HepG2 (cell line): ENCODE measurements around the gene ELAPOR1. TPM values are rescaled to one million over a fixed set of nuclear protein-coding genes. Genes with fewer than 3 reads are reported as not detected.

Experiments used
- DNMT3B ChIP-seq: conservative IDR thresholded peaks from 2 replicates; pipeline ENCODE4 v1.6.1; 2016; ENCODE audit warnings: missing biosample characterization, control low read depth
- JDP2 ChIP-seq: sonication (generic); formaldehyde crosslinking; IDR thresholded peaks from 2 replicates; pipeline ENCODE4 v1.8.1; 2022; ENCODE audit warnings: missing genetic modification reagents, borderline replicate concordance
- KDM2A ChIP-seq: sonication (generic); formaldehyde crosslinking; IDR thresholded peaks from 2 replicates; pipeline ENCODE4 v1.4.0; 2020; ENCODE audit warnings: low read depth, missing genetic modification reagents, borderline replicate concordance
- LCORL ChIP-seq, 2 experiments: fragments of 450-650 bp in 1 of 2; sonication (generic) in 1 of 2; formaldehyde crosslinking in 1 of 2; IDR thresholded peaks; 2 replicates each; pipeline versions ENCODE4 v1.5.0 to v1.6.1; 2017 to 2020; ENCODE audit warnings: antibody characterized with exemption in 1 of 2, missing genetic modification reagents in 1 of 2
- MED1 ChIP-seq: sonication (generic); formaldehyde crosslinking; IDR thresholded peaks from 2 replicates; pipeline ENCODE4 v1.4.0; 2020; ENCODE audit warnings: missing genetic modification reagents
- NFKB2 ChIP-seq: sonication (generic); formaldehyde crosslinking; IDR thresholded peaks from 2 replicates; pipeline ENCODE4 v1.4.0; 2020; ENCODE audit warnings: missing genetic modification reagents, borderline replicate concordance
- NR2F2 ChIP-seq: IDR thresholded peaks from 2 replicates; pipeline ENCODE4 v1.6.1; 2012; ENCODE audit warnings: low read depth, inconsistent platforms, borderline replicate concordance
- PLRG1 ChIP-seq: fragments of 450-650 bp; conservative IDR thresholded peaks from 2 replicates; pipeline ENCODE4 v1.6.1; 2016
- RELA ChIP-seq: sonication (generic); formaldehyde crosslinking; IDR thresholded peaks from 2 replicates; pipeline ENCODE4 v1.4.0; 2020; ENCODE audit warnings: missing genetic modification reagents
- SATB2 ChIP-seq: sonication (generic); formaldehyde crosslinking; IDR thresholded peaks from 2 replicates; pipeline ENCODE4 v1.5.0; 2020; ENCODE audit warnings: missing genetic modification reagents
- SMARCC2 ChIP-seq: fragments of 450-650 bp; IDR thresholded peaks from 2 replicates; pipeline ENCODE4 v1.6.1; 2017; ENCODE audit warnings: antibody characterized with exemption, mild to moderate bottlenecking
- SMARCE1 ChIP-seq: fragments of 450-650 bp; IDR thresholded peaks from 2 replicates; pipeline ENCODE4 v1.6.1; 2017; ENCODE audit warnings: borderline replicate concordance
- SUZ12 ChIP-seq: fragments of 150-350 bp; IDR thresholded peaks from 2 replicates; pipeline ENCODE4 v1.6.1; 2014; ENCODE audit warnings: low read depth, low read length
- TRIM24 ChIP-seq: sonication (generic); formaldehyde crosslinking; IDR thresholded peaks from 2 replicates; pipeline ENCODE4 v1.8.0; 2022; ENCODE audit warnings: mild to moderate bottlenecking, missing genetic modification reagents
- ZNF235 ChIP-seq: sonication (generic); formaldehyde crosslinking; IDR thresholded peaks from 2 replicates; pipeline ENCODE4 v1.8.1; 2023; ENCODE audit warnings: mild to moderate bottlenecking, missing genetic modification reagents, borderline replicate concordance
- ZNF367 ChIP-seq: sonication (generic); formaldehyde crosslinking; IDR thresholded peaks from 2 replicates; pipeline ENCODE4 v1.4.0; 2020; ENCODE audit warnings: missing genetic modification reagents, borderline replicate concordance
- ZNF432 ChIP-seq: sonication (generic); formaldehyde crosslinking; IDR thresholded peaks from 2 replicates; pipeline ENCODE4 v1.5.0; 2020; ENCODE audit warnings: missing genetic modification reagents, mild to moderate bottlenecking, borderline replicate concordance
- ZNF543 ChIP-seq: sonication (generic); formaldehyde crosslinking; IDR thresholded peaks from 2 replicates; pipeline ENCODE4 v1.4.0; 2020; ENCODE audit warnings: mild to moderate bottlenecking, missing genetic modification reagents
- ZNF577 ChIP-seq: sonication (generic); formaldehyde crosslinking; IDR thresholded peaks from 2 replicates; pipeline ENCODE4 v1.4.0; 2020; ENCODE audit warnings: mild to moderate bottlenecking, low read depth, missing genetic modification reagents, borderline replicate concordance
- ZNF749 ChIP-seq: sonication (generic); formaldehyde crosslinking; IDR thresholded peaks from 2 replicates; pipeline ENCODE4 v1.8.0; 2022; ENCODE audit warnings: mild to moderate bottlenecking, missing genetic modification reagents, moderate library complexity, borderline replicate concordance
- ZNF790 ChIP-seq: sonication (generic); formaldehyde crosslinking; IDR thresholded peaks from 2 replicates; pipeline ENCODE4 v1.8.0; 2022; ENCODE audit warnings: missing genetic modification reagents, mild to moderate bottlenecking, borderline replicate concordance
- ZSCAN25 ChIP-seq: sonication (generic); formaldehyde crosslinking; IDR thresholded peaks from 2 replicates; pipeline ENCODE4 v1.8.0; 2022; ENCODE audit warnings: mild to moderate bottlenecking, missing genetic modification reagents
- polyA plus RNA-seq, 8 experiments: library from polyadenylated mRNA; depleted of rRNA in 3 of 8; stranded (reverse) in 7 of 8; unstranded in 1 of 8; fragments of >200 nt; fragmentation: Illumina TruSeq in 4 of 8; extraction: Trizol in 4 of 8; gene quantifications; 2 replicates each; pipeline versions ENCODE4 v1.2.1 to v1.2.3, GENCODE V29; 2011 to 2016; ENCODE audit warnings: low read depth in 4 of 8, missing spikeins in 1 of 8, mixed read lengths in 1 of 8; ENCODE audit not compliant: insufficient read depth in 1 of 8
- total RNA-seq, 5 experiments: library from RNA; depleted of rRNA; stranded (reverse); fragments of >200 nt; fragmentation: Illumina TruSeq; extraction: Trizol; gene quantifications; 2 replicates each; pipeline ENCODE4 v1.2.3, GENCODE V29; 2016; ENCODE audit warnings: low read depth in 1 of 5
- TF ChIP-seq, protein P1 (sequence below): sonication (generic); formaldehyde crosslinking; IDR thresholded peaks from 2 replicates; pipeline ENCODE4 v1.4.0; 2020; ENCODE audit warnings: mild to moderate bottlenecking, missing genetic modification reagents
- TF ChIP-seq, protein P2 (sequence below): IDR thresholded peaks from 2 replicates; pipeline ENCODE4 v1.6.1; 2016
- TF ChIP-seq, protein P3 (sequence below): IDR thresholded peaks from 2 replicates; pipeline ENCODE4 v1.6.1; 2012; ENCODE audit warnings: inconsistent platforms

ELAPOR1 gene
- total and polyA plus RNA-seq, 2 of the 13 experiments (the other 11 are each of a cell fraction or from before 2014, with no cell fraction given): 0.13 to 0.20 TPM

DNA sequence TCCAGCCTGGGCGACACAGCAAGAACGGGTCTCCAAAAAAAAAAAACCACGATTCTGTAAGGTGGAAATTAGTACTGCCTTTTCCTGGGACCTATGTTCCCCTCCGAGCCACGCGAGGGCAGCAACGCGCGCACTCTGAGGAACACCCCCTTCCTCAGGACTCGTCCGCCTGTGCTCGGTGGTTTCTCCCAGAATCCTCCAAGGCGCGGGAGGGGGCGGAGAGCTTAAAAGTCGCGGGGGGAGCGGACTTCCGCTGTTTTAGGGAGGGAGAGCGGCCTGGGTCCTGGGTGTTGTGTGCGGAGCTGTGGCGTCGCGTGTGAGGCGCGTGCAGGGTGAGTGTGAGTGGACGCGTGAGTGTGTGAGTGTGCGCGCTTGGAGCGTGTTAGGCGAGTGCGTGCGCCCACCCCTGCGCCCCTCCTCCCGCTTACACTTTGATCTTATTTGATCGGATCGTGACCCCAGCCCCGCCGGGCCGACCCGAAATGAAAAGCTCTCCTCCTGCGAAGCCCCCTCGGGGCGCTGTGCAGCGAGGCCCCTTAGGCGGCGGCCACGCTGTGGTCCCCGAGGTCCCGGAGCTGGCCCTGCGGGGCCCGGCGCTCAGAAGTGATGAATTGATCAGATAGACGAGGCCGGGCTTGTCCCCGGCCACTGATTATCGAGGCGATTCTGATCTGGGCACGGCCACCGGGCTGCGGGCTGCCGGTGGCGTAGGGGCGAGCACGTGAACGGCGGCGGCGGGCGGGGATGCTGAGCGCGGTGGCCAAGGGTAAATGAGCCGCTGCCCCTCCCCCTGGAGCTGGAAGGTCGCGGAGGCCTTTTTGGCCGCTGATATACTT, 13.8 kb upstream of the ELAPOR1 start (continued):
- peak; percentile 25; the same call in 1 of the 2 replicates for TF ChIP-seq ZNF543
- TF ChIP-seq ZNF367 (CRISPR knock-in tag): 0 out of 2 replicates have a peak, but pooled peaks have one; percentile 44
- TF ChIP-seq DNMT3B (CRISPR knock-in tag): no peak
- TF ChIP-seq NR2F2: no peak; the same call in 1 of the 2 replicates
- TF ChIP-seq, protein P1, sequence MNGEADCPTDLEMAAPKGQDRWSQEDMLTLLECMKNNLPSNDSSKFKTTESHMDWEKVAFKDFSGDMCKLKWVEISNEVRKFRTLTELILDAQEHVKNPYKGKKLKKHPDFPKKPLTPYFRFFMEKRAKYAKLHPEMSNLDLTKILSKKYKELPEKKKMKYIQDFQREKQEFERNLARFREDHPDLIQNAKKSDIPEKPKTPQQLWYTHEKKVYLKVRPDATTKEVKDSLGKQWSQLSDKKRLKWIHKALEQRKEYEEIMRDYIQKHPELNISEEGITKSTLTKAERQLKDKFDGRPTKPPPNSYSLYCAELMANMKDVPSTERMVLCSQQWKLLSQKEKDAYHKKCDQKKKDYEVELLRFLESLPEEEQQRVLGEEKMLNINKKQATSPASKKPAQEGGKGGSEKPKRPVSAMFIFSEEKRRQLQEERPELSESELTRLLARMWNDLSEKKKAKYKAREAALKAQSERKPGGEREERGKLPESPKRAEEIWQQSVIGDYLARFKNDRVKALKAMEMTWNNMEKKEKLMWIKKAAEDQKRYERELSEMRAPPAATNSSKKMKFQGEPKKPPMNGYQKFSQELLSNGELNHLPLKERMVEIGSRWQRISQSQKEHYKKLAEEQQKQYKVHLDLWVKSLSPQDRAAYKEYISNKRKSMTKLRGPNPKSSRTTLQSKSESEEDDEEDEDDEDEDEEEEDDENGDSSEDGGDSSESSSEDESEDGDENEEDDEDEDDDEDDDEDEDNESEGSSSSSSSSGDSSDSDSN: peak; percentile 78
- TF ChIP-seq ZNF235: peak; percentile 91; the same call in 1 of the 2 replicates
- no peak for TF ChIP-seq PLRG1
- no peak for TF ChIP-seq SMARCE1
- TF ChIP-seq KDM2A (CRISPR knock-in tag): peak; percentile 95; the same call in 1 of the 2 replicates
- TF ChIP-seq SMARCC2: no peak
- peak; percentile 97 for TF ChIP-seq ZNF749 (CRISPR knock-in tag)
- TF ChIP-seq ZNF432 (CRISPR knock-in tag): no peak
- TF ChIP-seq, protein P2, sequence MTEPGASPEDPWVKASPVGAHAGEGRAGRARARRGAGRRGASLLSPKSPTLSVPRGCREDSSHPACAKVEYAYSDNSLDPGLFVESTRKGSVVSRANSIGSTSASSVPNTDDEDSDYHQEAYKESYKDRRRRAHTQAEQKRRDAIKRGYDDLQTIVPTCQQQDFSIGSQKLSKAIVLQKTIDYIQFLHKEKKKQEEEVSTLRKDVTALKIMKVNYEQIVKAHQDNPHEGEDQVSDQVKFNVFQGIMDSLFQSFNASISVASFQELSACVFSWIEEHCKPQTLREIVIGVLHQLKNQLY (CRISPR knock-in tag): peak; percentile 76
- TF ChIP-seq, protein P3, sequence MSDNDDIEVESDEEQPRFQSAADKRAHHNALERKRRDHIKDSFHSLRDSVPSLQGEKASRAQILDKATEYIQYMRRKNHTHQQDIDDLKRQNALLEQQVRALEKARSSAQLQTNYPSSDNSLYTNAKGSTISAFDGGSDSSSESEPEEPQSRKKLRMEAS: peak; percentile 98
- TF ChIP-seq NFKB2: peak; percentile 88; the same call in 1 of the 2 replicates
- TF ChIP-seq ZSCAN25 (CRISPR knock-in tag): peak; percentile 89
- peak; percentile 64; the same call in 1 of the 2 replicates for TF ChIP-seq SATB2 (CRISPR knock-in tag)
- TF ChIP-seq MED1 (CRISPR knock-in tag): peak; percentile 84
- peak; percentile 36; the same call in 1 of the 2 replicates for TF ChIP-seq LCORL (IDR thresholded peaks at IDR 0.05)
- peak; percentile 91 for TF ChIP-seq LCORL (CRISPR knock-in tag; IDR thresholded peaks at IDR 0.05)
- TF ChIP-seq SUZ12: peak; percentile 38
- peak; percentile 91 for TF ChIP-seq ZNF790 (CRISPR knock-in tag)
- TF ChIP-seq JDP2: no peak
- no peak for TF ChIP-seq RELA (CRISPR knock-in tag)
- no peak for TF ChIP-seq ZNF577 (CRISPR knock-in tag)
- peak; percentile 76; the same call in 1 of the 2 replicates for TF ChIP-seq TRIM24 (CRISPR knock-in tag)
